HG02678 (cell line): ENCODE data around the gene MYADML2.
A peak's percentile ranks its signal among the peaks of the same experiment; 100 is the strongest.

Source experiments
- ATAC-seq: cut with Tn5 transposase; IDR thresholded peaks from one replicate; pipeline ENCODE4 v1.9.1; 2021; ENCODE audit warnings: mild to moderate bottlenecking, moderate library complexity; ENCODE audit not compliant: unreplicated experiment

The MYADML2 gene

GRCh38 chr17:81926451-81927151, 20.4 kb downstream of the MYADML2 start:
- peak; percentile 18 for ATAC-seq

DNA sequence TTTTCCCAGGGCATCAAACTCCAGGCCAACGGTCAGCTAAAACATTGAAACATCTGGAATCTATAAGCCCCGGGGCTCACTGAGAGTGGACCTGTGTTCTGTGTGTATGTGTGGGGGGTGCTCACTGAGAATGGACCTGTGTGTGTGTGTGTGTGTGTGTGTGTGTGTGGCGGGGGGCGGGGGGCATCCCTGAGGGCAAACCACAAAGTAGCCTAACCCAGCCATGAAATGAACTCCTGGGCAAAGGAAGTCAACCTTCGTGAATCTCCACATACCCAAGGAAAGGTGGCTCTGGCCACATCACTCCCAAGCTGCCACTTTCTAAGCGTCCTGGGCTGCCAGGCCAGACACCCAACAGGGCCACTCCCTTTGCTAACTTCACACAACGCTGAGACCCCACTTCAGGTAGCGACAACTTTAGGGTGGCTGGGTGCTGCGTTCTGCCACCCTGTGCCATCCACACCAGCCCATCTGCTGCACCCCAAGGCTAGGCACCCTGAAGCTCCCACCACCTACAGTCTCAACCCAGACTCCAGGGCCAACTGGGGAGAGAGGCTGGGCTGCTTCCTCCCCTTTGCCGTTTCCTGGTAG, 21.1 kb downstream of the MYADML2 start:
- no peak for ATAC-seq

GRCh38 chr17:81924557-81925532, 22.2 kb downstream of the MYADML2 start:
- ATAC-seq, result no peak

DNA sequence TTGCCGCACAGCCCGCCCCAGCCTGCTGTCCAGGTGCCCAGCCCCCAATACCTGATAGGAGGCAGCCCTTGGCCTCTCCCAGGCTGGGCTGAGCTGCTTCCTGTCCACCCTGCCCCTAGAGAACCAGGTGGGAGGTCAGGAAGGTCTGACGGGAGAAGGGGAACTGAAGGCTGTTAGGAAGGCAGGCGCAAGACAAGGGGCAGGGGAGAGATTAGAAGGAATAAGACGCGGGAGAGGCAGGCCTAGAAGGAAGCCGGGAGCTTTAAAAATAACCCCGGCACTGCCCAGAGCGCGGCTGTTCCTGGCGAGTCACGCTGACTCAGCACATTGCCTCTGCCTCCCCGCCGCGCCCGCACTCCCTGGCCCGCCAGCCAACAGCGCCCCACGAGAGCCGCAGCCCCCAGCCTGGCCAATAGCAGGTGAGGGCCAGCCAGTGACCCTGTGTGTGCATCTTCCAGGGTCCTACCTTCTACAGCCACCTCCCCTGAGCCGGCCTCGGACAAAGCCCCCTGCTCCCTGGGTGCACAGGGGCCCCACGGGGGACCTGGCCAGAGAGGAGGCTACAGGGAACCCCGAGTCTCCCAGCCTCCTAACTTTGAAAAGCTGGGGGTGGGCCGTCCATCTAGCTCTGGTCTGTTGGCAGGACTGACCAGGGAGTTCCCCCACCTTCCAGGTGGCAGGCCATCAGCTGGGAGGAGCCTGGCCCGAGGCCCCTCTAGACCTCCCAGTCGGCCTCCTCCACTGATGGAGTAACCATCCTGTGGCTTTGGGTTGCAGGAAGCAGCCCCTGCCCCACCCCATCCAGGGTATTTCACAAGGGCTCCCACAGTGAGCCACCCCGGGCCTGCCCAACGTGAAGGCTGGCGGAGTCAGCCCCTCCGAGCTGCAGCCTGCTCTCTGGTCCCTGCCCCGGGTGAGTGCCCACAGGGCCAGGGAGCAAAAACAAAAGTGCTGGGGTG, 23.5 kb downstream of the MYADML2 start:
- no peak for ATAC-seq

GRCh38 chr17:81922566-81923301, 24.3 kb downstream of the MYADML2 start:
- ATAC-seq, result no peak

GRCh38 chr17:81921996-81922565, 25.0 kb downstream of the MYADML2 start:
- no peak for ATAC-seq

- ATAC-seq, result no peak
These were observed 25.5 kb downstream of the MYADML2 start for GRCh38 chr17:81921537-81921862.

DNA sequence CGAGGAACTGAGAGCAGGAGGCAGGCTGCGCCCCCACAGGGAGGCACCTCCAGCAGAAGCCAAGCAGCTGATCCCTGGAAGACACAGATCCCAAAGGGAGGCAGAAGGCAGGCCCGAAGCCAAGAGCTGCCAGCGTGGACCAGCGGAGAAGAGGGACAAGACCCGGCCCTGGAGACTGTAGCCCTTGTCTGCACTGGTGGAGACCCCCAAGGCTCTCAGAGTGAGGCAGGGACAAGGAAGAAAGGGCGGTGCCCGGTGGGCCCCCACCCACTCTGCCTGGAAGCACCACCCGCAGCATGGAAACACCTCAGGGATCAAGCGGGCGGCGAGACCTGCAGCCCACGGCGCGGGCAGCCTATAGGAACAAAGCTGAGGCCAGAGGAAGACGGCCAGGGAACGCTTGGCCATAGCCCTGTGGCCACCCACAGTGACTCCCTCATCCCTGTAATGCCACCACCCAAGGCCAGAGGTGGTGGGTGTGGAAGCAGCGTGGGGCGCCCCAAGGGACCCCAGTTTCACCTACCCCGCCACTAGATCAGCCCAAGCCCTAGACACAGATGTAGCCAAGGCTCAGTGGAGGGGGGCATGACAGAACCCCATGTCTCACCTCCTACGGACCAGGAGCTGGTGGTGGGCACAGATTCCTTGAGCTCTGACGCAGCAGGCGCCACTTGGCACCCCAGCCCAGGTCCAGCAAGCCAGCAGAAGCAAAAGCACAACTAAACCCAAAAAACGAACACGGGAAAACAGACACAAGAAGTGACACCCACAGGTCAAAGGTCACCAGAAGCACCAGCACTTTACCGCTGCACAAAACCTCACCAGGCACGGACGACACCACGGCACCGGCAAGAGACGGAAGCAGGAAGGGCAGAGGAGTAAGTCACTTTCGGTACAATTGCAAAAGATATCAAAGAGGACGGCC, 26.2 kb downstream of the MYADML2 start:
- no peak for ATAC-seq

GRCh38 chr17:81918832-81919545, 28.0 kb downstream of the MYADML2 start:
- ATAC-seq, result no peak

GRCh38 chr17:81918333-81918669, 28.7 kb downstream of the MYADML2 start:
- ATAC-seq, result peak; percentile 11

- peak; percentile 69 for ATAC-seq
These were observed 29.3 kb downstream of the MYADML2 start, which contains the start of gene SIRT7 for GRCh38 chr17:81917565-81918332. TSS of gene SIRT7 (minus strand) at chr17:81918176. CDS start at chr17:81918131, 45 bp downstream.

DNA sequence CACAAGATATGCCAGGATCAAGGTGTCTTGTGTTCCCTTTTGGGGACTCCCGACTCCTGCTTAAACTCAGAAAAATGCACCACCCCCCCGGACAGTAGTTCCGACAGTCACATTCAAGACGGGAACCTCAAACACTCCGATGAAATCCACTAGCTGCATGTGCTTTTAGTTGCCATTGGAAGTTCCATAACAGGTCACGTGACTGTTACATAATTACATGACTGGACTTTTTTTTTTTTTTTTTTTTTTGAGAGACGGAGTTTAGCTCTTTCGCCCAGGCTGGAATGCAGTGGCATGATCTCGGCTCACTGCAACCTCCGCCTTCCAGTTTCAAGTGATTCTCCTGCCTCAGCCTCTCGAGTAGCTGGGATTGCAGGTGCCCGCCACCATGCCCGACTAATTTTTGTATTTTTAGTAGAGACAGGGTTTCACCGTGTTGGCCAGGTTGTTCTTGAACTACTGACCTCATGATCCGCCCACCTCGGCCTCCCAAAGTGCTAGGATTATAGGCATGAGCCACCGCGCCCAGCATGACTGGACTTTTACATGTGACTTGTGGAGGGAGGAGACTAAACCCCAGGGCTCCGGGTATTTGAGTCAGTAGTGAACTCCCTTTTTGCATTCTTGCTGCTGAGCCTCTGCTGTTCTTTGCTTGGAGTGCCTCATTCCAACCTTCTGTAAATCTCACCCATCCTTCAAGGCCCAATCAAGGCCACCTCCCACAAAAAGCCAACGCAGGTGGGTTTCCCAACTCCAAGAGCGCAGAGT, 30.6 kb downstream of the MYADML2 start:
- no peak for ATAC-seq

DNA sequence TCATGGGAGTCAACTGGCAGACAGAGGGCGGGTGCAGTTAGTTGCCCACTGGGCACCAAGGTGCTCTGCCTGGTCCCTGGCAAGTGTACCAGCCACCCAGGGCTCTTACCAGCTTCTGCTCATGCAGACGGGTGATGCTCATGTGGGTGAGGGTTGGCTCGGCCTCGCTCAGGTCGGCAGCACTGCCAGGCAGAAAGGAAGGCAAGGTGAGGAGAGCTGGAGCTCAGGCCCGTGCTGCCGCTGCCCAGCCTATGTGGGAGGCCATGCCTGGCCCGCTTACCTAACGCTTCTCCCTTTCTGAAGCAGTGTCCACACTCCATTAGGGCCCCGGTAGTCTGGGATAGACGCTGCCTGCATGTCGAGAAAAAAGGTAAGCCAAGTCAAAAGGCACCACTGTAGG, 31.7 kb downstream of the MYADML2 start:
- no peak for ATAC-seq

DNA sequence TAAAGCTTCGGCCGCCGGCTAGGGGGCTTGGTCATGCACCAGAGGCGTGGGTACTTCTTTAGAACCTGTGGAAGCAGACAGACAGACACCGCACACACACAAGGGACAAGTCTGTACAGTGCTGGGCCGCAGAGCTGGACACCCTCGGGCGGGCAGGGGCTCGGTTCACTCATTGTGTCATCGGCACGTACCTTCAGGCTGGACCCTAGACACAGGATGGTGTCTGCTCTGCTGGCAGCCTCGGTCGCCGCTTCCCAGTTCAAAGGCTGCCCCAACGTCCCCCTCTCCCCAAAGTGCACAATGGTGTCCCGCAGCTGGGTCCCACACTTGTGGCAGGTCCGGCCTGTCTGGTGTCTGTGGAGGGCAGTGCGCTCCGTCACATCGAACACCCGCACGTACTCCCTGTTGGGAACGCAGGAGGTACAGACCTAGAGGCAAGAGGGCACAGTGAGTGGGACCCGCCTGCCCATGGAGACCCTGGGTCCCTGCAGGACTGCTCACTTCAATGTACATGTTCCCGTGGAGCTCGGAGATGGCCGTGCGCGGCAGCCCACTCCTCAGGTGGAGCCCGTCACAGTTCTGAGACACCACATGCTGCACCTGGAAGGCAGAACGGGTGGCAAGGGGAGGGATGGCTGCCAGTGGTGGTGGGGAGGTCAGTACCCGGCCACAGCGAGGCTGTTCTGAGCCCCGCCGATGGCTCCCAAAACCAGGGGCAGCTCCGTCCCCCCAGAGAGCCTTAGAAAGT, 32.8 kb downstream of the MYADML2 start:
- no peak for ATAC-seq

DNA sequence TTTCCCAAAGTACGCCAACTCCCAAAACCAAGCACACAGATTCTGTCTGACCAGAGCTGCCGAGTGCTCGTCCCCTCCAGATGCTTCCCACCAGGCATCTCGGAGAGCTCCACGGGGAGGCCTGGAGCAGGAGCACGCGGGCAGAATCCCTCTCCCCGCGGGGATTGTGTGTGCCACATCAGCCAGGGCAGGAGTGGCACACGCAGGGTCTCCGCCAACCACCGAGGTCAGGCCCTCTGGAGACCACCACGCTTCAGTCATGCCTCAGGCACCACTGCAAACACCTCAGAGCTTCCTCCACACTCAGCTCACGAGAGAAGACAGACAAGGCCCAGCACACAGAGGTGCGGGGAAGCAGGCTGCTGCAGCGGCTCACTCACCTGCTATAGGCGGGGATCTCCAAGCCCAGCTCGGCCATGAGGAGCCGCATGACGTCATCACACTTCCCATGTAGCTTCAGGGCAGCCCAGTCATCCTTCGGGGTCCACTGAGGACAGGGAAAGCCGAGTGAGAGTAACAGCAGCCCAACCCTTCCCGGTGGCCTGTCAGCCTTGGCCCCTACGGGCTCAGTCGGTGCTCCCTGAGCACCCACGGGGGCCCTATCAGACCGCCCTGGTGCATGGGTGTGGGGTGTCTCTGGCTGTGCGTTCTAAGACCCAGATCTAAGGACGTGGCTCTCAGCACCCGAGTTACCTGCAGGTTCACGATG, 33.5 kb downstream of the MYADML2 start:
- ATAC-seq, result no peak
